ENCODE data around the gene TDRD9. TPM values are rescaled to one million over a fixed set of nuclear protein-coding genes. Genes with fewer than 3 reads are reported as not detected.

Gene TDRD9
- total RNA-seq, 1 donor from 2014 or later: 5.4 TPM

Other genes with a start within 250 kb of the TDRD9 start
- 6.3 TPM for gene XRCC3, start 213.0 kb upstream of the TDRD9 start, total RNA-seq
- gene ZFYVE21, start 212.6 kb upstream of the TDRD9 start, total RNA-seq: 57.4 TPM
- gene PPP1R13B, start 80.9 kb upstream of the TDRD9 start, total RNA-seq: 26.2 TPM
- not detected for gene RD3L, start 14.1 kb downstream of the TDRD9 start, total RNA-seq
- gene ASPG, start 157.2 kb downstream of the TDRD9 start, total RNA-seq: 1.1 TPM
- gene KIF26A, start 210.1 kb downstream of the TDRD9 start, total RNA-seq: 3.2 TPM

All from mesenteric fat pad (tissue), 1 donor.